Nephron (organoid): ENCODE data around the gene LMTK3.
"Not testable (repeated sequence)": the region's sequence is repeated elsewhere in the genome, so short reads cannot be mapped to it uniquely, and the experiment has no call there.

Experiments
- H3K27ac Mint-ChIP-seq, 3 experiments: 2 replicates each; pipeline ENCODE4 v1.8.0; 2020; ENCODE audit warnings: mixed read lengths in 3 of 3, mild to moderate bottlenecking in 2 of 3, moderate library complexity in 1 of 3
- H3K27me3 Mint-ChIP-seq: 2 replicates; pipeline ENCODE4 v1.8.0; 2021; ENCODE audit warnings: low read depth, mild to moderate bottlenecking, moderate library complexity, mixed read lengths
- H3K36me3 Mint-ChIP-seq: 2 replicates; pipeline ENCODE4 v1.8.0; 2020; ENCODE audit warnings: low read depth, mixed read lengths
- H3K4me1 Mint-ChIP-seq: 2 replicates; pipeline ENCODE4 v1.8.0; 2020; ENCODE audit warnings: mixed read lengths
- H3K4me3 Mint-ChIP-seq, 3 experiments: 2 replicates each; pipeline ENCODE4 v1.8.0; 2020; ENCODE audit warnings: mild to moderate bottlenecking in 3 of 3, mixed read lengths in 3 of 3, moderate library complexity in 2 of 3
- H3K9me3 Mint-ChIP-seq: 2 replicates; pipeline ENCODE4 v1.8.0; 2020; ENCODE audit warnings: mixed read lengths
- CTCF ChIP-seq, 3 experiments: fragments of 200-600 bp; sonication (generic); IDR thresholded peaks; one replicate each; pipeline ENCODE4 v1.5.0; 2021; ENCODE audit warnings: antibody characterized with exemption in 3 of 3; ENCODE audit not compliant: unreplicated experiment in 3 of 3

Gene LMTK3

DNA sequence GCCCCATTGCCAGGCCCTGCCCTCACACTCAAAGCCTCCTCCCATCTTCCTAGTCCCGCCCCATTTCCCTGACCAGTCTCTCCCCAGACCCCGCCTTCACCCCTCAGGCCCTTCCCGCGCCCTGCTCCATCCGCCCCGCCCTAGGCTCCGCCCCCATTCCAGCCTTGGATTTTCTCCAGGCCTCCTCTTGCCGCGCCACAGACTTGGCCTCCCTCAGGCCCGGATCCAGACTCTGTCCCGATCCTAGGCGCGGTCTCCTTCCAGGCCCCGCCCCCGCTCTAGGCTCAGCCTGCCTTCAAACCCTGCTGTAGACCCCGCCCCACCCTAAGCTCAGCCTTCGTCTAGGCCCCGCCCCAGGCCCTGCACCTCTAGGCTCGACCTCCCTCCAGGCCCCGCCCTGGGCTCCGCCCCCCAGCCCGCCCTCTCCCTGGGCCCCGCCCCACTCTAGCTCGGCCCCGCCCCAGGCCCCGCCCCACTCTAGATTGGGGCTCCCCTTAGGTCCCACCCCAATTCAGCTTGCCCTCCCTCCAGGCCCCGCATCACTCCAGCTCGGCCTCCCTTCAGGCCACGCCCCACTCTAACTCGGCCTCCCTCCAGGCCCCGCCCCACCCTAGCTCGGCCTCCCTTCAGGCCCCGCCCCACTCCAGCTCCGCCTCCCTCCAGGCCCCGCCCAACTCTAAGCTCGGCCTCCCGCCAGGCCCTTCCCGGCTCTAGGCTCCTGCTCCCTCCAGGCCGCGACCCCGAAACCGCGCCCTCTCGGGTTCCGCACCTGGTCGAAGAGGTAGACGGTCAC is 18.5 kb downstream of the LMTK3 start:
- H3K9me3 Mint-ChIP-seq: no peaks in the 10 kb centered on the region
- H3K27ac Mint-ChIP-seq: peak overlapping the region; percentile 46 to 83 (median 69)

DNA sequence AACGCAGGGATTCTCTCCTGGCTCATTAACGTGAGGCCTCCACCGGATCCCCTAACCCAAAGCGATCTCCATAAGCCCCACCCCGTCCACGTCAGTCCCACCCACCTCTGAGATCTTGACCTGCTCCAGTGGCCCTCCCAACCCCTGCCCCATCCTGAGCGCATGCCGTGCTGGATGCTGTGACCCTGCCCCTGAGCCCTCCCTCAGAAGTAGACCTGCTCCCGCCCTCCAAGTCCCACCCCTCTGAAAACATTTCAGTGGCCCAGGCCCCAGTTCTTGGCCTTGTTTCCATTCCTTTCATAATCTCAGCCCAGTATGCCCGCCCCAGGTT is 19.9 kb downstream of the LMTK3 start:
- Mint-ChIP-seq H3K27me3 (peaks cover 61% of the 10 kb centered on the region), H3K9me3 (no peaks in the 10 kb centered on the region), H3K36me3 (no peaks in the 10 kb centered on the region), H3K27ac (peak overlapping the region in 1 of 3 experiments; percentile 86), H3K4me1 (peaks cover 25% of the 10 kb centered on the region), H3K4me3 (peak overlapping the region; percentile 59 to 70 (median 64))
- TF ChIP-seq CTCF (IDR thresholded peaks at IDR 0.05; ENCODE audit: unreplicated experiment in 3 of 3): no peak

More for the DNA sequence above, 18.5 kb downstream of the LMTK3 start:
- no peak for TF ChIP-seq CTCF (IDR thresholded peaks at IDR 0.05; ENCODE audit: unreplicated experiment in 3 of 3)
- Mint-ChIP-seq H3K4me1 (peaks cover 25% of the 10 kb centered on the region), H3K27me3 (peaks cover 66% of the 10 kb centered on the region), H3K36me3 (no peaks in the 10 kb centered on the region), H3K4me3 (peak overlapping the region; percentile 69 to 78 (median 72))

- H3K4me1 Mint-ChIP-seq: peaks cover 25% of the 10 kb centered on the region
- no peaks in the 10 kb centered on the region for H3K36me3 Mint-ChIP-seq
- TF ChIP-seq CTCF (IDR thresholded peaks at IDR 0.05; ENCODE audit: unreplicated experiment in 3 of 3): no peak
- no peaks in the 10 kb centered on the region for H3K9me3 Mint-ChIP-seq
- peaks cover 61% of the 10 kb centered on the region for H3K27me3 Mint-ChIP-seq
- peak overlapping the region; percentile 59 to 70 (median 65) for H3K4me3 Mint-ChIP-seq
- H3K27ac Mint-ChIP-seq: peak overlapping the region in 1 of 3 experiments; percentile 86
These were observed 20.4 kb downstream of the LMTK3 start for GRCh38 chr19:48490981-48491792.

DNA sequence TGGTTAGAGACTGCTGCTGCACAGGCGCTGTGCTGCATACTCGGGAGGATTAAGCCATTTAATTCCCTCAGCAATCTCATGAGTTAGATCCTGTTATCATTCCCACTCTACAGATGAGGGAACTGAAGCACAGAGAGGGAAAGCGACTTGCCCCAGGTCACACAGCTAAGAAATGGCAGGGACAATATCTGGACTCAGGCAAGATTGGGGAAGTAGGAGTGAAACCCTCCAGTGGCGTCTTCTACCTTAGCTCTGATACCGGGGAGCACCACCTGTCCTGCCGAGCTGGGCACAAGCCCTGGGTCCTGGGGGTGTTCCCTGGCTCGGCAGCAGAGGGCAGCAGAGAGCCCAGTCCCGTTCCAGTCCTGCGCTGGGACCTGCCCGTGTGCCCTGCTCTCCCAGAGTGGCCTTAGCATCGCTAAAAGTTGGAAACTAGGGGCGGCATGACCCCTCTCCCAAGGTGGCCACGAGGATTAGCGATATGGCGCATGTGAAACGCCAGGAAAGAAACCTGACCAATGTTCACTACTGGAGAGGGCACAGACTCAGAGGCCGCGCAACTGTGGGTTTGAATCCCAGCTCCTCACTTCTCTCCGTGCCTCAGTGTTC is 21.9 kb downstream of the LMTK3 start:
- peaks cover 16% of the 10 kb centered on the region for H3K4me1 Mint-ChIP-seq
- H3K36me3 Mint-ChIP-seq: no peaks in the 10 kb centered on the region
- H3K27me3 Mint-ChIP-seq: peaks cover 52% of the 10 kb centered on the region
- no peak overlapping the region for H3K4me3 Mint-ChIP-seq
- H3K27ac Mint-ChIP-seq: no peak overlapping the region
- peak; percentile 84 to 91 (median 88) for TF ChIP-seq CTCF (IDR thresholded peaks at IDR 0.05; ENCODE audit: unreplicated experiment in 3 of 3)
- H3K9me3 Mint-ChIP-seq: no peaks in the 10 kb centered on the region

- not testable (repeated sequence) for H3K36me3 Mint-ChIP-seq, H3K9me3 Mint-ChIP-seq, H3K27ac Mint-ChIP-seq
- H3K4me3 Mint-ChIP-seq: peak overlapping the region in 1 of 3 experiments; percentile 26
- H3K27me3 Mint-ChIP-seq: peaks cover 46% of the 10 kb centered on the region
- H3K4me1 Mint-ChIP-seq: peaks cover 13% of the 10 kb centered on the region
These were observed 23.2 kb downstream of the LMTK3 start for GRCh38 chr19:48488478-48488877.

DNA sequence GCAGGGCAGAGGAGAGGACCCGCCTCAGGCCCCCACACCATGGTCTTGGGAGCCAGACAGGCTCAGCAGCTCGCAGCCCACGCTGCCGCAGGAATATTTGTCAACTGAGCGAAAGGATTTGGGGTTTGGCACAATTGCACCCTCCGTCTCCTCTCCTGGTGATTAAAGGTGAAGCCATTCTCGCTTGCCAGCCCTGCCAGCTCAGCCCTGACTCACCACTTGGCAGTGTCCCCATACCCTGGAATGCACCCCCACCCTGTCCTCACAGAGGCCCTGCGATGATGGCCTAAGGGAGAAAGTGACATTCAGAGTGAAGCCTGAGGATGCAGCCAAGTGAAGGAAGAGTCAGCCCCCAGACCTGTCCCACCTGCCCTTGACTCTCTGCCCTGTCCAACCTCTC is 23.7 kb downstream of the LMTK3 start:
- TF ChIP-seq CTCF (IDR thresholded peaks at IDR 0.05; ENCODE audit: unreplicated experiment in 3 of 3): no peak
- Mint-ChIP-seq H3K4me3 (no peak overlapping the region), H3K27me3 (peaks cover 41% of the 10 kb centered on the region), H3K27ac (no peak overlapping the region), H3K36me3 (no peaks in the 10 kb centered on the region), H3K4me1 (peaks cover 13% of the 10 kb centered on the region), H3K9me3 (no peaks in the 10 kb centered on the region)
